ENCODE data around the gene CUBN.

DNA sequence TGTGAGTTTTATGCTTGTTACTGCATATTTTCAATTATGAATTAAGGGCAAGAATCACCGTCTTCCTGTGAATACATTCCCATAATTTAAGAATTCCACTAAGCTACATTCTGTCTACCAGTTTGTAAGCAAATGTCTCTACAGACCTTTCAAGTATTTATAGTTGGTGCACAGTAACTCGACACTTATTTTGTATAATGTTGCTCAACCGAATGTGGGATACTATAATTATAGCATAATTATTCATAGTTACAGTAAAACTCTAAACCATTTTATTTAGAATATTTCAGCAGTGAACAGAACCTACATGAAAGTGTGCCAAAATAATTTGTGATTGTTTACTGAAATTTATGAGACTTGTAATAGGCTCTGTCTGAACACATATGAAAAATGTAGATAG is 17.3 kb upstream of the CUBN start:
- TF ChIP-seq, protein P1, sequence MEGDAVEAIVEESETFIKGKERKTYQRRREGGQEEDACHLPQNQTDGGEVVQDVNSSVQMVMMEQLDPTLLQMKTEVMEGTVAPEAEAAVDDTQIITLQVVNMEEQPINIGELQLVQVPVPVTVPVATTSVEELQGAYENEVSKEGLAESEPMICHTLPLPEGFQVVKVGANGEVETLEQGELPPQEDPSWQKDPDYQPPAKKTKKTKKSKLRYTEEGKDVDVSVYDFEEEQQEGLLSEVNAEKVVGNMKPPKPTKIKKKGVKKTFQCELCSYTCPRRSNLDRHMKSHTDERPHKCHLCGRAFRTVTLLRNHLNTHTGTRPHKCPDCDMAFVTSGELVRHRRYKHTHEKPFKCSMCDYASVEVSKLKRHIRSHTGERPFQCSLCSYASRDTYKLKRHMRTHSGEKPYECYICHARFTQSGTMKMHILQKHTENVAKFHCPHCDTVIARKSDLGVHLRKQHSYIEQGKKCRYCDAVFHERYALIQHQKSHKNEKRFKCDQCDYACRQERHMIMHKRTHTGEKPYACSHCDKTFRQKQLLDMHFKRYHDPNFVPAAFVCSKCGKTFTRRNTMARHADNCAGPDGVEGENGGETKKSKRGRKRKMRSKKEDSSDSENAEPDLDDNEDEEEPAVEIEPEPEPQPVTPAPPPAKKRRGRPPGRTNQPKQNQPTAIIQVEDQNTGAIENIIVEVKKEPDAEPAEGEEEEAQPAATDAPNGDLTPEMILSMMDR (IDR thresholded peaks at IDR 0.05), result no peak
- no peak for TF ChIP-seq RCOR1 (IDR thresholded peaks at IDR 0.05; ENCODE audit: low read depth, low read length)
- TF ChIP-seq, protein P2, sequence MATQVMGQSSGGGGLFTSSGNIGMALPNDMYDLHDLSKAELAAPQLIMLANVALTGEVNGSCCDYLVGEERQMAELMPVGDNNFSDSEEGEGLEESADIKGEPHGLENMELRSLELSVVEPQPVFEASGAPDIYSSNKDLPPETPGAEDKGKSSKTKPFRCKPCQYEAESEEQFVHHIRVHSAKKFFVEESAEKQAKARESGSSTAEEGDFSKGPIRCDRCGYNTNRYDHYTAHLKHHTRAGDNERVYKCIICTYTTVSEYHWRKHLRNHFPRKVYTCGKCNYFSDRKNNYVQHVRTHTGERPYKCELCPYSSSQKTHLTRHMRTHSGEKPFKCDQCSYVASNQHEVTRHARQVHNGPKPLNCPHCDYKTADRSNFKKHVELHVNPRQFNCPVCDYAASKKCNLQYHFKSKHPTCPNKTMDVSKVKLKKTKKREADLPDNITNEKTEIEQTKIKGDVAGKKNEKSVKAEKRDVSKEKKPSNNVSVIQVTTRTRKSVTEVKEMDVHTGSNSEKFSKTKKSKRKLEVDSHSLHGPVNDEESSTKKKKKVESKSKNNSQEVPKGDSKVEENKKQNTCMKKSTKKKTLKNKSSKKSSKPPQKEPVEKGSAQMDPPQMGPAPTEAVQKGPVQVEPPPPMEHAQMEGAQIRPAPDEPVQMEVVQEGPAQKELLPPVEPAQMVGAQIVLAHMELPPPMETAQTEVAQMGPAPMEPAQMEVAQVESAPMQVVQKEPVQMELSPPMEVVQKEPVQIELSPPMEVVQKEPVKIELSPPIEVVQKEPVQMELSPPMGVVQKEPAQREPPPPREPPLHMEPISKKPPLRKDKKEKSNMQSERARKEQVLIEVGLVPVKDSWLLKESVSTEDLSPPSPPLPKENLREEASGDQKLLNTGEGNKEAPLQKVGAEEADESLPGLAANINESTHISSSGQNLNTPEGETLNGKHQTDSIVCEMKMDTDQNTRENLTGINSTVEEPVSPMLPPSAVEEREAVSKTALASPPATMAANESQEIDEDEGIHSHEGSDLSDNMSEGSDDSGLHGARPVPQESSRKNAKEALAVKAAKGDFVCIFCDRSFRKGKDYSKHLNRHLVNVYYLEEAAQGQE (IDR thresholded peaks at IDR 0.05), result no peak
- TF ChIP-seq NFE2L2 (conservative IDR thresholded peaks at IDR 0.05; ENCODE audit: low read length), result no peak
- TF ChIP-seq POLR2A (IDR thresholded peaks at IDR 0.05; ENCODE audit: low read length), result no peak
- no peak for TF ChIP-seq ZC3H11A (IDR thresholded peaks at IDR 0.05)
- TF ChIP-seq RAD21 (conservative IDR thresholded peaks at IDR 0.05 in 1 of 2, IDR thresholded peaks at IDR 0.05 in 1 of 2), result no peak
- TF ChIP-seq, protein P3, sequence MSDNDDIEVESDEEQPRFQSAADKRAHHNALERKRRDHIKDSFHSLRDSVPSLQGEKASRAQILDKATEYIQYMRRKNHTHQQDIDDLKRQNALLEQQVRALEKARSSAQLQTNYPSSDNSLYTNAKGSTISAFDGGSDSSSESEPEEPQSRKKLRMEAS (IDR thresholded peaks at IDR 0.05), result no peak
- no peak for TF ChIP-seq KDM5A (IDR thresholded peaks at IDR 0.05)
- TF ChIP-seq EP300 (IDR thresholded peaks at IDR 0.05), result no peak
- TF ChIP-seq FOSL2 (IDR thresholded peaks at IDR 0.05), result no peak
- TF ChIP-seq FOSL2 (CRISPR knock-in tag; IDR thresholded peaks at IDR 0.05), result no peak
- TF ChIP-seq CBX8 (IDR thresholded peaks at IDR 0.05), result no peak
- TF ChIP-seq BHLHE40 (IDR thresholded peaks at IDR 0.05; ENCODE audit: low read depth, low read length), result no peak
